WERI-Rb-1 (cell line): ENCODE data around the gene TSSK3.
A peak's percentile ranks its signal among the peaks of the same experiment; 100 is the strongest.
"Not testable (repeated sequence)": the region's sequence is repeated elsewhere in the genome, so short reads cannot be mapped to it uniquely, and the experiment has no call there.

ENCODE experiments used
- DNase-seq: peaks from one replicate; pipeline ENCODE4 v3.0.0-alpha.2; 2020
- H3K27ac ChIP-seq: fragments of 250-450 bp; sonication (Bioruptor Pico); 2 replicates; pipeline ENCODE4 v1.5.1; 2020; ENCODE audit warnings: mild to moderate bottlenecking, moderate library complexity
- H3K27me3 ChIP-seq: fragments of 250-450 bp; sonication (Bioruptor Pico); 2 replicates; pipeline ENCODE4 v1.5.1; 2021; ENCODE audit warnings: mild to moderate bottlenecking, low read depth, moderate library complexity; ENCODE audit not compliant: insufficient read depth, severe bottlenecking
- H3K36me3 ChIP-seq: fragments of 250-450 bp; sonication (Bioruptor Pico); 2 replicates; pipeline ENCODE4 v1.5.1; 2020; ENCODE audit warnings: mild to moderate bottlenecking, moderate library complexity
- H3K4me3 ChIP-seq: 2 replicates; pipeline ENCODE4 v1.5.1; 2011; ENCODE audit warnings: low read depth, mild to moderate bottlenecking, control low read depth, low read length
- H3K9me3 ChIP-seq: fragments of 250-450 bp; sonication (Bioruptor Pico); 2 replicates; pipeline ENCODE4 v1.5.1; 2021; ENCODE audit warnings: mild to moderate bottlenecking, moderate library complexity; ENCODE audit not compliant: severe bottlenecking
- TF ChIP-seq, protein P1 (sequence below): IDR thresholded peaks from 2 replicates; pipeline ENCODE4 v1.5.1; 2011; ENCODE audit warnings: low read depth, mild to moderate bottlenecking, control low read depth, inconsistent platforms, low read length

The TSSK3 gene

DNA sequence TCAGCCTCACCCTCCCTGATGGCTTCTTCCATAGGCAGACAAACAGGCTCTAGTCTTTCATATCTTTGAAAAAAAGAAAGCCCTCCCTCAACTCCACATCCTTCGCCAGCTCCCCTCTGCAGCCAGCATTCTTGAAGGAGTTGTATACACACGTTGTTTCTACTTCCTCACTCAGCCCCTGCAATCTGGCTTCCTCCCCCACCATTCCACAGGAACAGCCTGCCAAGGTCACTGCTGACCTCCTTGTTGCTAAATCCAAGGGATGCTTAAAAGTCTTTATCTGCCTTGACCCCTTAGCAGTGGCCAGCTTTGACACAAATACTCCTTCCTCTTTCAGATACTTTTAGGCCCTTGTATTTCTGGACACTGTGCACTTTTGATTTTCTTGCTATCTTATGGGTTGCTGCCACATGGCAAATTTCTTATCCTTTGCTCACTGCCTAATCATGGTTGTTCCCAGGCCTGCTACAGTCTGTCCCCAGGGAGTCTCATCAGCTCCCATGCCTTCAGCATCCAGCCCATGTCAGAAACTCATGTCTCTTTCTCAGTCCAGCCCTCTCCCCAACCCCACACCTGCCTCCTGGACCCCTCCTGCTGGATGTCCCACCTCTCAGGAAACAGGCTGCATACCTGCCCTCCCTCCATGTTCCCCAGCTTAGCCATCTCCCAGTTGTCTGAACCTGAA, 8.3 kb upstream of the TSSK3 start:
- Histone ChIP-seq H3K27me3 (no peaks in the 10 kb centered on the region), H3K4me3 (no peak overlapping the region), H3K9me3 (peaks cover 6% of the 10 kb centered on the region), H3K36me3 (no peaks in the 10 kb centered on the region), H3K27ac (peak overlapping the region; percentile 36; the same call in 1 of the 2 replicates)
- no peak for DNase-seq
- TF ChIP-seq, protein P1, sequence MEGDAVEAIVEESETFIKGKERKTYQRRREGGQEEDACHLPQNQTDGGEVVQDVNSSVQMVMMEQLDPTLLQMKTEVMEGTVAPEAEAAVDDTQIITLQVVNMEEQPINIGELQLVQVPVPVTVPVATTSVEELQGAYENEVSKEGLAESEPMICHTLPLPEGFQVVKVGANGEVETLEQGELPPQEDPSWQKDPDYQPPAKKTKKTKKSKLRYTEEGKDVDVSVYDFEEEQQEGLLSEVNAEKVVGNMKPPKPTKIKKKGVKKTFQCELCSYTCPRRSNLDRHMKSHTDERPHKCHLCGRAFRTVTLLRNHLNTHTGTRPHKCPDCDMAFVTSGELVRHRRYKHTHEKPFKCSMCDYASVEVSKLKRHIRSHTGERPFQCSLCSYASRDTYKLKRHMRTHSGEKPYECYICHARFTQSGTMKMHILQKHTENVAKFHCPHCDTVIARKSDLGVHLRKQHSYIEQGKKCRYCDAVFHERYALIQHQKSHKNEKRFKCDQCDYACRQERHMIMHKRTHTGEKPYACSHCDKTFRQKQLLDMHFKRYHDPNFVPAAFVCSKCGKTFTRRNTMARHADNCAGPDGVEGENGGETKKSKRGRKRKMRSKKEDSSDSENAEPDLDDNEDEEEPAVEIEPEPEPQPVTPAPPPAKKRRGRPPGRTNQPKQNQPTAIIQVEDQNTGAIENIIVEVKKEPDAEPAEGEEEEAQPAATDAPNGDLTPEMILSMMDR = no peak

DNA sequence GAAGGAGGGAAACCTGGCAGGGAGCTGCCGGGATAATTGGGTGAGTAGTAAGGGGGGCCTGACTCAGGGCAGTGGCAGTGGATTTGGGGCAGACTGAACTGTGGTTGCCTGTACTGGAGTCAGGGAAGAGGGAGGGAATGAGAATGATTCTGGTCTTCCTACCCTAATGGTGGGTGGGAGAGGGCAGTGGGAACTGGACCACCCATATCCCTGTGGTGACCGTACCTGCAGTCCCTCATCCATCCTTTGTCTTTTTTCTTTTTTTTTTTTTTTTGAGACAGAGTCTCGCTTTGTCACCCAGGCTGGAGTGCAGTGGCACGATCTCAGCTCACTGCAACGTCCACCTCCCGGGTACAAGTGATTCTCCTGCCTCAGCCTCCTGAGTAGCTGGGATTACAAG, 6.6 kb upstream of the TSSK3 start:
- H3K27ac ChIP-seq, DNase-seq, H3K4me3 ChIP-seq, H3K27me3 ChIP-seq, H3K9me3 ChIP-seq, H3K36me3 ChIP-seq: not testable (repeated sequence)

DNA sequence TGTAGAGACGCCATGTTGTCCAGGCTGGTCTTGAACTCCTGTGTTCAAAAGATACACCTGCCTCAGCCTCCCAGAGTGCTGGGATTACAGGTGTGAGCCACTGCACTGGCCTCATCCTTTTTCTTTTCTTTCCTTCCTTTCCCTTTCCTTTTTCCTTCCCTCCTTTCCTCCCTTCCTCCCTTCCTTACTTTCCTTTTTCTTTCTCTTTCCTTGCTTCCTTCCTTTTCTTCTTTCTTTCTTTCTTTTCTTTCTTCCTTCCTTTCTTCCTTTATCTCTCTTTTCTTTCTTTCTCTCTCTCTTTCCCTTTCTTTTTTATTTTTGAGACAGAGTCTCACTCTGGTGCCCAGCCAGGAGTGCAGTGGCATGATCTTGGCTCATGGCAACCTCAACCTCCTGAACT, 5.9 kb upstream of the TSSK3 start:
- no peak for DNase-seq
- H3K27me3 ChIP-seq = no peaks in the 10 kb centered on the region
- no peak overlapping the region for H3K4me3 ChIP-seq
- TF ChIP-seq, protein P1 = no peak
- H3K9me3 ChIP-seq = no peaks in the 10 kb centered on the region
- no peaks in the 10 kb centered on the region for H3K36me3 ChIP-seq
- no peak overlapping the region for H3K27ac ChIP-seq

DNA sequence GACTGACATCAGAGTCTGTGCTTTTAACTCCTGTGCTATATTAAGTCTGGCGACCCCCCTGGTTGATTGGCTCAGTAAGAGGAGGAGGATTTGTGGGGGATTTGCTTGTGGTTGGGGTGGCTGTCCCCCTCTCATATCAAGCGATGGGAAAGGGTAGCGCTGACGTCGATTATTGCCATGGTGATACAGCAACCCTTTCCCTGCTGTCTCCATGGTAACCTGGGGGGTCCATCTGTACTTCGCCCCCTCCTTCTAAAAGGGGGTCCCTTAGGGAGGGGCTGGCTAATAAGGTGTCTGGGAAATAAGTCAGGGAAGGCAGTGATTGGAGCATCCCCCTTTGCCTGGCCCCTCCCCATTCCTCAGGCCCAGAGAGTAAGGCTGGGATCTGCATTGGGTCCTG, 4.7 kb upstream of the TSSK3 start:
- no peak for DNase-seq
- Histone ChIP-seq H3K9me3 (no peaks in the 10 kb centered on the region), H3K36me3 (no peaks in the 10 kb centered on the region; the same call in 1 of the 2 replicates), H3K4me3 (no peak overlapping the region), H3K27ac (no peak overlapping the region), H3K27me3 (no peaks in the 10 kb centered on the region)
- TF ChIP-seq, protein P1 = no peak

DNA sequence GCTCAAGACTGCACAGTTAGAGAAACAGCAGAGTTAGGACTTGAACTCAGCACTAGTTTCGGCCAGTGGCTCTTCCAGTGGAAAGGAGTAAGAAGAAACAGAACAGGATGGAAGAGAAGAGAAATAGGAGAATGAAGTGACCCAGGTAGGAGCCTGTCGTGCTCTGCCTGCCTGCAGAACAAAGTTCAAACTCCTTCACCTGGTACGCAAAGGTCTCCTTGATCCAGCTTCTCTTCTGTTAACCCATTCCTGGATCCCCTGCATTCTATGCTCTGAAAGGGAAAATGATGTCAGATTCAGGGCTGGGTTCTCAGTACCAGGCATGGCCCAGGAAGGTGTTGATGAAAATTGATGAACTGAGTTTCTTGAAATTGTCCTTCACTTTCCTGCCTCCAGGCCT, 3.9 kb upstream of the TSSK3 start:
- Histone ChIP-seq H3K27ac (no peak overlapping the region), H3K27me3 (no peaks in the 10 kb centered on the region), H3K9me3 (no peaks in the 10 kb centered on the region), H3K4me3 (no peak overlapping the region), H3K36me3 (peaks cover 5% of the 10 kb centered on the region; the same call in 1 of the 2 replicates)
- no peak for DNase-seq
- TF ChIP-seq, protein P1 = no peak

DNA sequence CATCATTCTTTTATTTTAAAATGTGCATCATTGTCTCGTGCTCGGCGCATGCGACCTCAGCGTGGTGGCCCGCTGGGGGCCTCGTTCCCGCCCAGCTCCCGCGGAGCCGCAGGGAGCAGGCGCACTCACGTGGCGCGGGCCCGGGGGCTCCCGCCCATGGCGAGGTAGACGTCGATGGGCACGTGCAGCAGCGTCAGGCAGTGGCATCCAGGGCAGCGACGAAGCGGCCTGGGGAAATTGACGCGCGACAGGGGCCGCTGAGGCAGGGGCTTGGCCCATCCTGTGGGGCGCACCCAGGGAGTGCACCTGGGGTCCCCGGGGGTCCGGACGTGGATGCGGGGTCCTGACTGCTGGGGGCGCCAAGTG, 1.0 kb upstream of the TSSK3 start:
- Histone ChIP-seq H3K36me3 (peaks cover 28% of the 10 kb centered on the region), H3K27ac (no peak overlapping the region), H3K9me3 (no peaks in the 10 kb centered on the region), H3K27me3 (no peaks in the 10 kb centered on the region), H3K4me3 (peak overlapping the region; percentile 49)
- TF ChIP-seq, protein P1 = no peak
- DNase-seq = no peak
